ENCODE results near the gene MARK1. TPM values are rescaled to one million over a fixed set of nuclear protein-coding genes. Genes with fewer than 3 reads are reported as not detected.

Gene MARK1
- total and polyA plus RNA-seq, 2 of the 4 experiments (the other 2 are of a cell fraction): not detected

DNA sequence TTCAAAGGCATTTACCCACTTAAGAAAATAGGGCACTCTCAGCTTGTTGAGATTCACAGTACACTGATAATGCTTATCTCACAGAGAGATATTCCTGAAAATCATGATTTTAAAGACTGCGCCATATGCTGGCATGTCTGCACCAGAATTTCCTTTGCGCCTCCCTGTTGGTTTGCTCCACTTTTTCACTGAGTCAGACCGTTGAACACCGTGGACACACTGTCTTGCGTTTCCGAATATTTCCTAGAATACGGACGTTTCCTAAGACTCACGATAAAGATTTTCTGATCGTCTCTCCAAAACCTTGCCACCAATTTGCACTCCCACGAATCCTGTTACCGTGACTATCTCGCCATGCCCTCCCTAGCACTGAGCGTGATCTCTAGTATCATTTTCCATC is 161.7 kb downstream of the MARK1 start:
- CTCF ChIA-PET: interaction anchor here (1.3 kb wide), 1 partner anchor 9 kb away, joined by 3 read pairs; no protein-coding TSS in a partner anchor

More for the DNA sequence above, 161.7 kb downstream of the MARK1 start:
- H2AK9ac ChIP-seq (replicated peaks; ENCODE audit: low read depth, low read length, poor library complexity): no peak overlapping the region
- no peak overlapping the region for H3K9ac ChIP-seq (ENCODE audit: low read depth, low read length)
- peak overlapping the region; percentile 73 for H2AFZ ChIP-seq (replicated peaks; ENCODE audit: low read length, poor library complexity)
- BruUV-seq (replicated peaks): no TSS peak
- no peaks in the 10 kb centered on the region for H3K9me3 ChIP-seq (ENCODE audit: control insufficient read depth, insufficient read depth, low read length)
- no peak overlapping the region for H3K18ac ChIP-seq (ENCODE audit: low read depth, low read length)
- H3K56ac ChIP-seq (ENCODE audit: extremely low read depth, insufficient read depth, low read length): no peak overlapping the region
- no peaks in the 10 kb centered on the region for H3K9me1 ChIP-seq (ENCODE audit: insufficient read depth, low read length)
- peak overlapping the region; percentile 76 for H3K4me3 ChIP-seq (ENCODE audit: insufficient read depth, low read depth, low read length)
- H4K91ac ChIP-seq (ENCODE audit: insufficient read depth, low read depth, low read length): no peak overlapping the region
- no peak overlapping the region for H3K23ac ChIP-seq (ENCODE audit: low read depth, low read length)
- H3K79me1 ChIP-seq (ENCODE audit: low read depth in 1 of 2, low read length in 2 of 2): no peaks in the 10 kb centered on the region
- H3K27ac ChIP-seq (ENCODE audit: insufficient read depth, low read length): no peak overlapping the region
- 51% methylated on average over 8 of the region's 14 CpGs; no CpG with 5 or more reads in 1 of the 2 experiments for WGBS, 2 experiments (ENCODE audit: extremely low coverage in 2 of 2, insufficient read length in 1 of 2)
- H3K36me3 ChIP-seq (ENCODE audit: control insufficient read depth, insufficient read depth, low read length): no peaks in the 10 kb centered on the region
- no peak overlapping the region for H2BK20ac ChIP-seq (ENCODE audit: low read depth, low read length)
- no peak overlapping the region for H4K8ac ChIP-seq (ENCODE audit: low read depth in 2 of 2, low read length in 2 of 2)
- DNase-seq: no peak
- POLR2A ChIA-PET (ENCODE audit: unreplicated experiment): no interaction called here
- H3K4me1 ChIP-seq (ENCODE audit: control insufficient read depth, insufficient read depth, low read length): no peaks in the 10 kb centered on the region
- no peak overlapping the region for H3K4ac ChIP-seq (ENCODE audit: low read depth, low read length)
- no peak overlapping the region for H2BK120ac ChIP-seq (ENCODE audit: low read depth, low read length)
- dilution Hi-C loops (cut with HindIII; ENCODE audit: low sequenced_read_pairs, unreplicated experiment): no loop called here
- no peak overlapping the region for H4K5ac ChIP-seq (ENCODE audit: low read depth, low read length)
- peak overlapping the region; percentile 95 for H3K4me2 ChIP-seq (ENCODE audit: low read depth, low read length)
- intact Hi-C loops (cut with micrococcal nuclease): loop anchor here (1.0 kb wide), 2 partner anchors 44 to 87 kb away; no protein-coding TSS in a partner anchor
- ATAC-seq (ENCODE audit: low read depth): no peak
- no peak overlapping the region for H2BK5ac ChIP-seq (ENCODE audit: low read depth, low read length, poor library complexity, severe bottlenecking)
- no peak overlapping the region for H2AK5ac ChIP-seq (ENCODE audit: low read depth, low read length)
- H3K14ac ChIP-seq (replicated peaks; ENCODE audit: low read depth, low read length): no peak overlapping the region
- in situ Hi-C loops (cut with MboI; ENCODE audit: low sequenced_read_pairs): loop anchor here (5.0 kb wide), 1 partner anchor 88 kb away; no protein-coding TSS in a partner anchor
- H2BK15ac ChIP-seq (ENCODE audit: low read depth, low read length): no peak overlapping the region
- H3K27me3 ChIP-seq (ENCODE audit: control insufficient read depth, insufficient read depth, low read length): peaks cover 33% of the 10 kb centered on the region
- no peaks in the 10 kb centered on the region for H4K20me1 ChIP-seq (ENCODE audit: insufficient read depth, low read length)
- TF ChIP-seq ELK1 (IDR thresholded peaks at IDR 0.05; ENCODE audit: borderline replicate concordance, low read depth, low read length) (no peak), MAFK (IDR thresholded peaks at IDR 0.05; ENCODE audit: low read depth, low read length) (no peak), MAZ (IDR thresholded peaks at IDR 0.05; ENCODE audit: borderline replicate concordance, low read depth, low read length) (no peak), RCOR1 (IDR thresholded peaks at IDR 0.05; ENCODE audit: insufficient replicate concordance, low read length) (no peak), NFE2L2 (IDR thresholded peaks at IDR 0.05; ENCODE audit: low read depth, low read length) (no peak), BHLHE40 (IDR thresholded peaks at IDR 0.05; ENCODE audit: low read depth, low read length) (no peak), MXI1 (IDR thresholded peaks at IDR 0.05; ENCODE audit: borderline replicate concordance, low read depth, low read length) (no peak), CEBPB (IDR thresholded peaks at IDR 0.05; ENCODE audit: low read depth, low read length) (no peak), RFX5 (IDR thresholded peaks at IDR 0.05; ENCODE audit: low read depth, low read length) (no peak), POLR2A (IDR thresholded peaks at IDR 0.05; ENCODE audit: low read depth, low read length) (no peak), RAD21 (IDR thresholded peaks at IDR 0.05; ENCODE audit: low read length) (no peak), USF2 (IDR thresholded peaks at IDR 0.05; ENCODE audit: low read depth, low read length) (no peak), FOS (IDR thresholded peaks at IDR 0.05; ENCODE audit: low read depth, low read length) (no peak)
- TF ChIP-seq, protein P1, sequence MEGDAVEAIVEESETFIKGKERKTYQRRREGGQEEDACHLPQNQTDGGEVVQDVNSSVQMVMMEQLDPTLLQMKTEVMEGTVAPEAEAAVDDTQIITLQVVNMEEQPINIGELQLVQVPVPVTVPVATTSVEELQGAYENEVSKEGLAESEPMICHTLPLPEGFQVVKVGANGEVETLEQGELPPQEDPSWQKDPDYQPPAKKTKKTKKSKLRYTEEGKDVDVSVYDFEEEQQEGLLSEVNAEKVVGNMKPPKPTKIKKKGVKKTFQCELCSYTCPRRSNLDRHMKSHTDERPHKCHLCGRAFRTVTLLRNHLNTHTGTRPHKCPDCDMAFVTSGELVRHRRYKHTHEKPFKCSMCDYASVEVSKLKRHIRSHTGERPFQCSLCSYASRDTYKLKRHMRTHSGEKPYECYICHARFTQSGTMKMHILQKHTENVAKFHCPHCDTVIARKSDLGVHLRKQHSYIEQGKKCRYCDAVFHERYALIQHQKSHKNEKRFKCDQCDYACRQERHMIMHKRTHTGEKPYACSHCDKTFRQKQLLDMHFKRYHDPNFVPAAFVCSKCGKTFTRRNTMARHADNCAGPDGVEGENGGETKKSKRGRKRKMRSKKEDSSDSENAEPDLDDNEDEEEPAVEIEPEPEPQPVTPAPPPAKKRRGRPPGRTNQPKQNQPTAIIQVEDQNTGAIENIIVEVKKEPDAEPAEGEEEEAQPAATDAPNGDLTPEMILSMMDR (conservative IDR thresholded peaks at IDR 0.05; ENCODE audit: low read depth, low read length): no peak
